ENCODE results near the gene CREB3.

CREB3 gene

GRCh38 chr9:35743880-35744518, 11.5 kb downstream of the CREB3 start:
- H3K4me1 Mint-ChIP-seq (ENCODE audit: low read depth): peaks cover 47% of the 10 kb centered on the region
- H3K9me3 Mint-ChIP-seq: no peaks in the 10 kb centered on the region
- H3K27ac Mint-ChIP-seq: no peak overlapping the region
- no peak for DNase-seq
- no peak overlapping the region for H3K4me3 Mint-ChIP-seq
- H3K27me3 Mint-ChIP-seq: no peaks in the 10 kb centered on the region
- H3K36me3 Mint-ChIP-seq (ENCODE audit: low read depth): peaks cover 88% of the 10 kb centered on the region

GRCh38 chr9:35745569-35745968, 13.1 kb downstream of the CREB3 start:
- Mint-ChIP-seq H3K36me3 (ENCODE audit: low read depth) (peaks cover 83% of the 10 kb centered on the region), H3K27me3 (no peaks in the 10 kb centered on the region), H3K27ac (peak overlapping the region; percentile 12), H3K9me3 (no peaks in the 10 kb centered on the region), H3K4me1 (ENCODE audit: low read depth) (peaks cover 56% of the 10 kb centered on the region), H3K4me3 (peak overlapping the region; percentile 90)
- DNase-seq: no peak

DNA sequence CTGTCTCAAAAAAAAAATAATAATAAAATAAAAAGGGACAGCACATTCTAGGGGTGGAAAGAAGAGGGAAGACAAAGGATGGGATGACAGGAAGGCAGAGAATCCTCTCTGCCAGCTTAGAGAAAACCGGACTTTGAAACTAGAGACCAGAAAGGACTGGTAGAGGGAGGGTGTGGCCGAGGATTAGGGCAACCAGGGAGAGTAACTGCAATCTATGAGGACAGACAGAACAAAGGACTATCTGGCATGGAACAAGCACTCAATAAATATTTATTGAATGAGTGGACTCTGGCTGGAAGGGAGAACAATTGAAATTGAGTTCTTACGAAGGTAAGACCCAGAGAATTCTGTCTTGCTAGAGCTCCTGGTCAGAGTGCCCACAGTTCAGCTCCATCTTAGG, 14.1 kb downstream of the CREB3 start:
- peaks cover 56% of the 10 kb centered on the region for H3K4me1 Mint-ChIP-seq (ENCODE audit: low read depth)
- no peak for DNase-seq
- no peak overlapping the region for H3K27ac Mint-ChIP-seq
- H3K27me3 Mint-ChIP-seq: no peaks in the 10 kb centered on the region
- peaks cover 83% of the 10 kb centered on the region for H3K36me3 Mint-ChIP-seq (ENCODE audit: low read depth)
- H3K9me3 Mint-ChIP-seq: no peaks in the 10 kb centered on the region
- peak overlapping the region; percentile 90 for H3K4me3 Mint-ChIP-seq

DNA sequence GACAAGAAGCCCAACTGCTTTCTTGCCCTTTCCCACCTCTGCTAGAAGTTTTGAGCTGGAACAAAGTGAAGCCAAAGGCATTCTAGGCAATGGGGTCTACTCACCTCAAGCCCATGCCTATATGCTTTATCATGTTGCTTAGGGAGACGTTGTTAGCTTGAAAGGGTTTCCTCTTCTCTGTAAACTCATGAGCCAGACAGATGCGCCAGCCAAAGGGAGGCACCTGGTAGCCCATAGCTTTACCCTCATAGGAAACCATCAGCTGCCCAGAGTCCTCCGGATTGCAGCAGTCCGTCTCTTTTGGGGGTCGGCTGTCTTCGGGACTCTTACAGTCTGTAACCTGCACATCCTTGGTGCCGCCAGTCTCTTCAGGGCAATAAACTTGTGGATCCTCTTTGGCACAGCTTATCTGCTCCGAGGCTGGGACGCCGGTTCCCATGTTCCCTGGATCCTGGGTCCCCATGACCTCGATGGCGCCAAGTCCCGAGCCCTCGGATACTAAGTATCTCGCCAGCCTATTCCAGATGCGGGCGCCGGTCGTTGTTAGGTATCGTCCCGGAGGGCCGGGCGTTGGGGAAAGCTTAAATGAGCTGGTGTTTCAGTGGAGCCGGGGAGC, 15.9 kb downstream of the CREB3 start:
- H3K4me3 Mint-ChIP-seq: peak overlapping the region; percentile 90
- H3K27me3 Mint-ChIP-seq: no peaks in the 10 kb centered on the region
- H3K36me3 Mint-ChIP-seq (ENCODE audit: low read depth): peaks cover 83% of the 10 kb centered on the region
- DNase-seq: no peak
- no peaks in the 10 kb centered on the region for H3K9me3 Mint-ChIP-seq
- H3K27ac Mint-ChIP-seq: peak overlapping the region; percentile 84
- H3K4me1 Mint-ChIP-seq (ENCODE audit: low read depth): peaks cover 45% of the 10 kb centered on the region

GRCh38 chr9:35748858-35749514, 16.5 kb downstream of the CREB3 start, which contains the start of the genes GBA2 and RGP1:
Gene GBA2 (minus strand): TSS chr9:35749228. CDS start chr9:35748704, 524 bp downstream.
Gene RGP1 (plus strand): TSS chr9:35749287. CDS start chr9:35749756, 469 bp downstream.
- peak; percentile 86 for DNase-seq

GRCh38 chr9:35749515-35750255, 17.2 kb downstream of the CREB3 start:
- H3K27ac Mint-ChIP-seq: peak overlapping the region; percentile 93
- DNase-seq: no peak
- H3K36me3 Mint-ChIP-seq (ENCODE audit: low read depth): peaks cover 78% of the 10 kb centered on the region
- H3K27me3 Mint-ChIP-seq: no peaks in the 10 kb centered on the region
- H3K4me1 Mint-ChIP-seq (ENCODE audit: low read depth): peaks cover 40% of the 10 kb centered on the region
- peak overlapping the region; percentile 91 for H3K4me3 Mint-ChIP-seq
- no peaks in the 10 kb centered on the region for H3K9me3 Mint-ChIP-seq

More at GRCh38 chr9:35748858-35749514, 16.5 kb downstream of the CREB3 start, which contains the start of the genes GBA2 and RGP1:
- Mint-ChIP-seq H3K4me3 (peak within 1 kb of the TSS; percentile 91), H3K27me3 (no peaks in the 10 kb centered on the region), H3K4me1 (ENCODE audit: low read depth) (peaks cover 43% of the 10 kb centered on the region), H3K27ac (peak within 1 kb of the TSS; percentile 93), H3K36me3 (ENCODE audit: low read depth) (peaks cover 83% of the 10 kb centered on the region), H3K9me3 (no peaks in the 10 kb centered on the region)

GRCh38 chr9:35750256-35750531, 17.7 kb downstream of the CREB3 start:
- Mint-ChIP-seq H3K4me1 (ENCODE audit: low read depth) (peaks cover 39% of the 10 kb centered on the region), H3K36me3 (ENCODE audit: low read depth) (peaks cover 77% of the 10 kb centered on the region)

GRCh38 chr9:35753466-35753865, 21.0 kb downstream of the CREB3 start:
- Mint-ChIP-seq H3K9me3 (no peaks in the 10 kb centered on the region), H3K27me3 (no peaks in the 10 kb centered on the region), H3K36me3 (ENCODE audit: low read depth) (peaks cover 64% of the 10 kb centered on the region), H3K4me3 (no peak overlapping the region), H3K4me1 (ENCODE audit: low read depth) (peaks cover 31% of the 10 kb centered on the region), H3K27ac (no peak overlapping the region)
- DNase-seq: no peak

More at GRCh38 chr9:35750256-35750531, 17.7 kb downstream of the CREB3 start:
- Mint-ChIP-seq H3K27me3 (no peaks in the 10 kb centered on the region), H3K4me3 (peak overlapping the region; percentile 91), H3K9me3 (no peaks in the 10 kb centered on the region), H3K27ac (peak overlapping the region; percentile 93)
- DNase-seq: no peak

DNA sequence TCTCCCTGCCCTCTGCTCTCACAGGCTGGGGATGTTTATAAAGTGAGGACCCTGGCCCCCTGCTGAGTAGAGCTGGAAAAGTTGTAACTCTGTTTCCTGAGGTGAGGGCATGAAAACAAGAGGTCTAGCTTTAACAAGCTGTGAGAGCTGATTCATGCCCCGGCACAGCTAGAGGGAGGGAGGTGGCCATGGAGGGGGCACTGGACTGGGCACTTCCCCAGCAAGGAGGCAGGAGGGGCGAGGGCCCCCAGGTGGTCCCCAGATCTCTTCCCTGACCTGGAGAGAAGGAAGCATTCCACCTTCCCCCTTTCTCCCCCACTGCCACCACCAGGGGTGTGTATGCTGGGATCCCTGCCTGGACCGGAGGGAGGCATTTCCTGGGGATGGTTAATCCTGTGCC, 21.8 kb downstream of the CREB3 start, which contains the start of gene MSMP:
Gene MSMP (minus strand): TSS at position 13 of the 400 bp plus-strand sequence. CDS start 147 bp downstream, outside the sequence.
- Mint-ChIP-seq H3K27me3 (no peaks in the 10 kb centered on the region), H3K27ac (peak within 1 kb of the TSS; percentile 27), H3K4me1 (ENCODE audit: low read depth) (peaks cover 37% of the 10 kb centered on the region), H3K36me3 (ENCODE audit: low read depth) (peaks cover 60% of the 10 kb centered on the region), H3K4me3 (no peak within 1 kb of the TSS), H3K9me3 (no peaks in the 10 kb centered on the region)
- DNase-seq: no peak

- no peak for DNase-seq
- Mint-ChIP-seq H3K27ac (peak overlapping the region; percentile 27), H3K9me3 (no peaks in the 10 kb centered on the region), H3K27me3 (no peaks in the 10 kb centered on the region), H3K4me1 (ENCODE audit: low read depth) (peaks cover 38% of the 10 kb centered on the region), H3K4me3 (no peak overlapping the region), H3K36me3 (ENCODE audit: low read depth) (peaks cover 59% of the 10 kb centered on the region)
Observed at GRCh38 chr9:35755071-35755470, 22.6 kb downstream of the CREB3 start.

DNA sequence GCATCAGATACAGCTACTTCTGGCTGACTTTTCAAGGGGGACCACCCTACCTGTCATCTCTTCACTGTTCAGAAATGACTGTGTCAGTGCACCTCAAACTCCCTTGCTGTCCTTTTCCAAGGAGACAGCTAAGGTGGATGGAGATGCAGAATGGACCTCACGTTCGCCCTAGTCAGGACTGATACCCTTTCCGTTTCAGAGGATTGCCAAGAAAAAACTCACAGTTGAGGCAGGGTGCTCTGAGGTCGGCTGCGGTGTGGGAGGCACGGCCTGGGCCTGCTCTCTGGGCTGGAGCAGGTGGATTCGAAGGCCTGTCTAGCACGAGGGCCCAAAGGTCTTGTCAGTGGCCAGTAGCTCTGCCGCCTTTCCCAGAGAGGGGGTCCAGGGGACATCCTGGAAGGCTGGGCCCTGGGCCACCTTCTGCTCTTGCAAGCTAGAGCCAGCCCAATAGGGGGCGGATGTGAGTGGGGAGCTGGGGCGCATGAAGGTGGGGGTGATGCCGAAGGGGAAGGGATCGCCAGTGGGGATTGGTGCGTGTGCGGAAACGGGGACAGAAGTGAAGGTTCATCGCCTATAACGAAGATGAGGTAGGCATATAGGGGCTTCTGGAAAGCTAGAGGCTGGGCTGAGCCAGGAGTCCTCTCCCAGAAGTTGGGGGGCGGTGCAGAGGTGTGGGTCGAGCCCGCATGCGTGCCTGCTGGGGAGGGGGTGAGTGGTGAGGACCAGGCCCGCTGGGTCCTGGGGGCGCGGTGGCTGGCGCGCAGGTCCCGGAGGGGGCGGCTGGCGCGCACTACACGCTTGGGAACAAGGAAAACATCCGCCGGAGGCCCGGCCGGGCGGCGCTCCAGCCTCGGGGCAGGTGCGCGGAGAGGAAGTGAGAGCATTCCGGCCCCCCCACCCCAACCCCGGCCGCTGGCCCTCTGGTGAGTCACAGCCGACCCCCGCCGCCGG, 24.1 kb downstream of the CREB3 start:
- Mint-ChIP-seq H3K27me3 (no peaks in the 10 kb centered on the region), H3K27ac (peak overlapping the region; percentile 96), H3K36me3 (ENCODE audit: low read depth) (peaks cover 59% of the 10 kb centered on the region), H3K9me3 (no peaks in the 10 kb centered on the region), H3K4me1 (ENCODE audit: low read depth) (peaks cover 40% of the 10 kb centered on the region), H3K4me3 (peak overlapping the region; percentile 97)
- DNase-seq: peak; percentile 86

DNA sequence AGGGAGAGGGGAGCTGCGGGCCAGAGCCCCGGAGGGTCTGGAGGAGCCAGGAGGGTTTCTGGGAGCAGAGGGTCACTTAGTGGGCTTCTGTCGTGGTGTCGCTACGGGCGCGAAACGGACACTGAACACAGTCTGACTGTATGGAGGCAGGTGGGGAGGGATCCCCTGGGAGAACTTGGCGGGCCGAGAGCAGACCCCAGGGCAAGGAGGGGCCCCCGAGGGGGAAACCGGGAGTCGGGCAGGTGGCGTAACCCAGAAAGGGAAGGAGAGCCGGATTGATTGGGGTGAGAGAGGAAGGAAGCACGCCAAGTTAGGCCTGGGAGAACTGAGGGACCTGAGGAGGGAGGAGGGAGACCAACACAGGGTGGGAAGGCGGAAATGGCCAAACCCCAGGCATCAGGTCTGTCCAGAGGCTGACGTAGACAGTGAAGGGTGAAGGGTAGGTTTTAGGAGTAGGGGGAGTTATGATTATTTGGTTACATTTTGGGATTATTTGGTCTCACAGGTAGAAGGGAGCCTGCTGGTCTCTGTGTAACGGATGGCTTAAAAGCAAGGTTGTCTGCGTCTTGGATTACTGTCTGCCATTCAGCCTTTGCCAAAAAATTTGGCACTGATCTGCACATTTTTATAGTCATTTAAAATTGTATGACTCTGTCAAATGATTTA, 24.9 kb downstream of the CREB3 start:
- H3K27me3 Mint-ChIP-seq: no peaks in the 10 kb centered on the region
- peaks cover 54% of the 10 kb centered on the region for H3K36me3 Mint-ChIP-seq (ENCODE audit: low read depth)
- peak overlapping the region; percentile 96 for H3K27ac Mint-ChIP-seq
- DNase-seq: peak; percentile 72
- peaks cover 46% of the 10 kb centered on the region for H3K4me1 Mint-ChIP-seq (ENCODE audit: low read depth)
- peak overlapping the region; percentile 97 for H3K4me3 Mint-ChIP-seq
- H3K9me3 Mint-ChIP-seq: no peaks in the 10 kb centered on the region

GRCh38 chr9:35757892-35758275, 25.4 kb downstream of the CREB3 start:
- H3K27ac Mint-ChIP-seq: peak overlapping the region; percentile 58

More at GRCh38 chr9:35757892-35758275, 25.4 kb downstream of the CREB3 start:
- peaks cover 47% of the 10 kb centered on the region for H3K4me1 Mint-ChIP-seq (ENCODE audit: low read depth)
- peaks cover 49% of the 10 kb centered on the region for H3K36me3 Mint-ChIP-seq (ENCODE audit: low read depth)
- H3K4me3 Mint-ChIP-seq: peak overlapping the region; percentile 97
- H3K27me3 Mint-ChIP-seq: no peaks in the 10 kb centered on the region
- H3K9me3 Mint-ChIP-seq: no peaks in the 10 kb centered on the region
- DNase-seq: no peak

Data from activated T-cell treated with anti-CD3 and anti-CD28 coated beads, Interleukin-2, amount 50 U/mL, for 24 hours (primary cell).